ENCODE results near the gene PARD3.
A peak's percentile ranks its signal among the peaks of the same experiment; 100 is the strongest.

Gene PARD3

DNA sequence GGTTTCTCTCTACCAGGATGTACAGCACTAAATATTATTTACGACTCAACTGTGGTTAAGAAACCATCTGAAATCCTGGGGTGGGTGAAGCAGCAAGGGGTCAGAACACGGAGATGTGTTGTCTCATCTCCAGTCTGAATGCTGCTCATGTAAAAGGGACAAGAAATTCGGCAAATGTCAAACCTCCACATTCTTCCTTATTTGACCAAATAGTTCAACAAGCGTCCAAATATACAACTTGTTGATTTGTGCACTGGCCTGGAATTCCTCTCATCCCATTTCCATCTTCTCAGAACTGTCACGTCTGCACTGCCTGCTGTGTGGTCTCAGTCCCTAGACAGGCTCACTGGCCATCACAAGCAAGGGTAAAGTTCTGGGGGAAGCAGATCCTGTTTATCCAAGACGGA, 520.0 kb downstream of the PARD3 start:
- no peaks in the 10 kb centered on the region for H3K36me3 ChIP-seq (ENCODE audit: insufficient read depth, low read length)
- no peak overlapping the region for H2AFZ ChIP-seq (ENCODE audit: low read length, unreplicated experiment)
- H3K4me3 ChIP-seq (ENCODE audit: low read depth, low read length), result no peak overlapping the region
- no peak overlapping the region for H3K27ac ChIP-seq (ENCODE audit: low read depth, low read length)
- H3K27me3 ChIP-seq (ENCODE audit: insufficient read depth, low read length), result no peaks in the 10 kb centered on the region
- H3K4me1 ChIP-seq (ENCODE audit: control insufficient read depth, insufficient read depth, low read length, unreplicated experiment), result peaks cover 54% of the 10 kb centered on the region
- no peaks in the 10 kb centered on the region for H3K79me2 ChIP-seq (ENCODE audit: control insufficient read depth, insufficient read depth, low read length, unreplicated experiment)

DNA sequence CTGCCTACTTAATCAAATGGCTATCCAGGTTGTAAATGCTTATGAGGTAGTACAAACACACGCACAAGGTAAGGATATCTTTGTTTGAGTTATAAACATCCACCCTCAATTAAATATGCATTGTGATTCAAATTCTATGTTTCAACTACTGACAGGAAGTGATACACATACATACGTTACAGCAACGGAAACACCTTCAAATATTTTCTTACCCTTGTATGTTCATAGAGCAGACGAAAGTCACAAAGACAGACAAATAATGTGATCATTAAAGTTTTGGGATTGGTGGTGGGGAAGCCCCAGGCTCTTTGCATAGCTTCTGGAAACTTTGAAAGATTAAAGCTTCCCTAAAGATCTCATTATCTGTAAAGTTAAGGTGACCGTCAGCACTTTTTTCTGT, 521.0 kb downstream of the PARD3 start:
- no peaks in the 10 kb centered on the region for H3K27me3 ChIP-seq (ENCODE audit: insufficient read depth, low read length)
- peaks cover 45% of the 10 kb centered on the region for H3K4me1 ChIP-seq (ENCODE audit: control insufficient read depth, insufficient read depth, low read length, unreplicated experiment)
- H3K4me3 ChIP-seq (ENCODE audit: low read depth, low read length), result no peak overlapping the region
- no peaks in the 10 kb centered on the region for H3K79me2 ChIP-seq (ENCODE audit: control insufficient read depth, insufficient read depth, low read length, unreplicated experiment)
- no peak overlapping the region for H2AFZ ChIP-seq (ENCODE audit: low read length, unreplicated experiment)
- no peak overlapping the region for H3K27ac ChIP-seq (ENCODE audit: low read depth, low read length)
- H3K36me3 ChIP-seq (ENCODE audit: insufficient read depth, low read length), result no peaks in the 10 kb centered on the region

DNA sequence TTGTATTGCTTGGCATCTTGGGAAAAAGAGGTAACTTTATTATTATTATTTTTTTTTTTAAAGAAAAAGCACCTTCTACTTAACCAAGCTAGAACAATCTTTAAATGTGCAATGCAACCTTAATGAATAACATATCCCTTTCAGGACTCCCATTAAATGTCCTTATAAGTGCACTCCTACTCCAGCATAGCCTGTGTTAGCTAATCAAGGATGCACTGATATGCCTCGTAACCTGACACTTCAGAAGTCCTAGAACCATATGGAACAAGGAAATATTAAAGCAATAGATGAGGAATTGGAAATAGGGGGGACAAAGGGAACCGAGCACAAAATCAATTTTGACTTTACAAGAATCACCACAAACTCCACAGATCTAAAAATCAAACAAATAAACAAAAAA, 522.4 kb downstream of the PARD3 start:
- 0 out of 2 replicates have a peak overlapping the region, but pooled peaks have one; percentile 89 for H3K27ac ChIP-seq (ENCODE audit: low read depth, low read length)
- H2AFZ ChIP-seq (ENCODE audit: low read length, unreplicated experiment), result no peak overlapping the region
- H3K36me3 ChIP-seq (ENCODE audit: insufficient read depth, low read length), result no peaks in the 10 kb centered on the region
- no peaks in the 10 kb centered on the region for H3K79me2 ChIP-seq (ENCODE audit: control insufficient read depth, insufficient read depth, low read length, unreplicated experiment)
- H3K27me3 ChIP-seq (ENCODE audit: insufficient read depth, low read length), result no peaks in the 10 kb centered on the region
- H3K4me3 ChIP-seq (ENCODE audit: low read depth, low read length), result no peak overlapping the region
- H3K4me1 ChIP-seq (ENCODE audit: control insufficient read depth, insufficient read depth, low read length, unreplicated experiment), result peaks cover 39% of the 10 kb centered on the region

DNA sequence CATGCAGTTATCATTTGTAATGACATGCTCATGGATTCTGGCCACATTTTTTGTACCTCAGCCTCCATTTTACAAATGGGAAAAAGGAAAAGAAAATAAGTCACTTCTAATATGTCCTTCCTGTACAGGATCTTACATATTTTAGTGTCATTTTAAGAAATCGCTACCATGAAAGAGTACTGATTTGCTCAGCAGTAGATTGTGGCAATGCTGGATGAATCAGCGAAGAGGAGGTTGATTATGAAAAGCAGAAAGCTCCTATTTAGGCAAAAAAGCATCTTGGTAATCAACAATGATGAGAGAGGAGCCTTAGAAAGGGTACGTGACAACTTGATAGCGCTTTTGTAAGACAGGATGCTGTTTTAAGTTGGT, 522.9 kb downstream of the PARD3 start:
- no peaks in the 10 kb centered on the region for H3K36me3 ChIP-seq (ENCODE audit: insufficient read depth, low read length)
- peak overlapping the region; percentile 89 for H3K27ac ChIP-seq (ENCODE audit: low read depth, low read length)
- no peak overlapping the region for H2AFZ ChIP-seq (ENCODE audit: low read length, unreplicated experiment)
- H3K27me3 ChIP-seq (ENCODE audit: insufficient read depth, low read length), result no peaks in the 10 kb centered on the region
- H3K79me2 ChIP-seq (ENCODE audit: control insufficient read depth, insufficient read depth, low read length, unreplicated experiment), result no peaks in the 10 kb centered on the region
- no peak overlapping the region for H3K4me3 ChIP-seq (ENCODE audit: low read depth, low read length)
- peaks cover 36% of the 10 kb centered on the region for H3K4me1 ChIP-seq (ENCODE audit: control insufficient read depth, insufficient read depth, low read length, unreplicated experiment)

DNA sequence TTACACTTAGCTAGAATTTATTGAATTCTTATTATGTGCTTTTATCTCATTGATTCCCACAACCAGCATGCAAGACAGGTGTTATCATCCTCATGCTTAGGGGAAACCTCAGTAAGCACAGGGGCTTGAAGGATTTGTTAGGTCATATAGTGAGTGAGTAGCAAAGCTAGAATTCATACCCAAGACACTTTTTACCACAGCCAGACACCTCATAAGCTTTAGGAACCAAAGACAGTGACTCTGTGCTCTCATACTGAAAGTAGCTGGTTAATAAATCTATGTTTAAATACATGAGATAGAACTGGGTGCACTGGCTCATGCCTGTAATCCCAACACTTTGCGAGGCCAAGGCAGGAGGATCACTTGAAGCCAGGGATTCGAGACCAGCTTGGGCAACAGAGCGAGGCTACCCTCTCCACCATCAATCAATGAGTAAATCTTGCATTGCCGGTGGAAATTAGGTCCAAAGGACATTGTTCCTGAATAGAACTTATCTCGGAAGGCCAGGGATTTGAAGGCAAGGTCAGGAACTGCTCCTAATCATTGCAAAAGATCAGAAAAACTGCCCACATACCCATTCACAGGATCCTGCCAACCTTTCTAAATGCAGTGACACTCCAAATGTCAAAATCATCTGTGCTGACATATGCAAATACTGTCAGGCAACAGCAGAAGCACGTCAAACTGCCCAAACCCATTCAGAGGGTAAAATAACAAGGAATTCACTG, 523.5 kb downstream of the PARD3 start:
- no peak overlapping the region for H2AFZ ChIP-seq (ENCODE audit: low read length, unreplicated experiment)
- peak overlapping the region; percentile 89 for H3K27ac ChIP-seq (ENCODE audit: low read depth, low read length)
- H3K36me3 ChIP-seq (ENCODE audit: insufficient read depth, low read length), result no peaks in the 10 kb centered on the region
- peaks cover 38% of the 10 kb centered on the region for H3K4me1 ChIP-seq (ENCODE audit: control insufficient read depth, insufficient read depth, low read length, unreplicated experiment)
- no peaks in the 10 kb centered on the region for H3K79me2 ChIP-seq (ENCODE audit: control insufficient read depth, insufficient read depth, low read length, unreplicated experiment)
- no peak overlapping the region for H3K4me3 ChIP-seq (ENCODE audit: low read depth, low read length)
- H3K27me3 ChIP-seq (ENCODE audit: insufficient read depth, low read length), result no peaks in the 10 kb centered on the region

DNA sequence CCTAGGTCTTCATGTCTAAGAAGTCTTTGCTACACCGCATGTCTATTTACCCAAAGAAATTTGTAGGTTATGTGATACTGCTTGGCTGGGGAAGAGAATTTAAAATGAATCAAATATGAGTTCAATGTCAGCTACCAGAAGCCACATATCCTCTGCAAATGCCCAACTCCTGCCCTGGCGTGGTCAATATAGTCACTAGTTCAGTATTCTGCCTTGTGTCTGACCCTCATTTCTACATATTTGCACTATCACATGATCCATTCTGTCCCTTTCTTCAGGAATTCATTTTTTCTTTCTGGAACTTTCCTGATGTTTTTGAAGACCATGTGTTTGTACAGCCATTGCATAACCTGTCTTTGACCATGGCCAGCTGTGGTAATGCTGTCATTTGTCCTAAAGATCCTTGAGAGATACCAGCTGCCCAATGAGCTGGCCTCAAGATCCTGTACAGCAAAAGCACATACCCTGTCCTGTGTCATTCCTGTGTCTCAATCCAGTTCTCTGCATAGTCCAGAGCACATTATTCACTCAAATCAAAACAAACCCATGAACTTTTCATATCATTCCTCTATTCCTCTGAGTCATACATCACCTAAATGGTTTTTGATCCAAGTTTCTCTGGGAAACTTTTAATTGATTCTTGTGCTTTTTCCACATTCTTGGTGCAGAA, 524.5 kb downstream of the PARD3 start:
- peaks cover 44% of the 10 kb centered on the region for H3K4me1 ChIP-seq (ENCODE audit: control insufficient read depth, insufficient read depth, low read length, unreplicated experiment)
- no peaks in the 10 kb centered on the region for H3K27me3 ChIP-seq (ENCODE audit: insufficient read depth, low read length)
- H3K27ac ChIP-seq (ENCODE audit: low read depth, low read length), result peak overlapping the region; percentile 89
- H3K36me3 ChIP-seq (ENCODE audit: insufficient read depth, low read length), result no peaks in the 10 kb centered on the region
- no peaks in the 10 kb centered on the region for H3K79me2 ChIP-seq (ENCODE audit: control insufficient read depth, insufficient read depth, low read length, unreplicated experiment)
- H2AFZ ChIP-seq (ENCODE audit: low read length, unreplicated experiment), result no peak overlapping the region
- H3K4me3 ChIP-seq (ENCODE audit: low read depth, low read length), result no peak overlapping the region

DNA sequence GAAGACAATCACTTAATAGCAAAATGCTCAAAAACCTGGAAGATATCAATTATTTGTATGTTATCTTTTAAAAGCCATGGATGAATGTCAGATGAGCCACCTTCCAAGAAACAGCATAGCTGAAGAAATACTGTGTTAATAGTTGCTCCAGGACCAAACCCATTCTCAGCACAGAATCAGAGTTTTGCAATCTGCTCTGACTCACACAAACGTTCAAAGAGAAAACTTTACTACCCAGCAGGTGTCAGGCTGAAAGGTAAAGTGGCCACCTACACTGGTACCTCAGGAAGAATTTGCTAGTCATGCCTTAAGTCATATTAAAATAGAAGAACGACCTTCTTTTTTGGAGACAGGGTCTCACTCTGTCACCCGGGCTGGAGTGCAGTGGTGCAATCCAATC, 526.5 kb downstream of the PARD3 start:
- Histone ChIP-seq H3K27ac (ENCODE audit: low read depth, low read length) (no peak overlapping the region), H3K27me3 (ENCODE audit: insufficient read depth, low read length) (no peaks in the 10 kb centered on the region), H3K4me1 (ENCODE audit: control insufficient read depth, insufficient read depth, low read length, unreplicated experiment) (peaks cover 44% of the 10 kb centered on the region), H3K4me3 (ENCODE audit: low read depth, low read length) (no peak overlapping the region), H3K79me2 (ENCODE audit: control insufficient read depth, insufficient read depth, low read length, unreplicated experiment) (no peaks in the 10 kb centered on the region), H3K36me3 (ENCODE audit: insufficient read depth, low read length) (no peaks in the 10 kb centered on the region), H2AFZ (ENCODE audit: low read length, unreplicated experiment) (no peak overlapping the region)

DNA sequence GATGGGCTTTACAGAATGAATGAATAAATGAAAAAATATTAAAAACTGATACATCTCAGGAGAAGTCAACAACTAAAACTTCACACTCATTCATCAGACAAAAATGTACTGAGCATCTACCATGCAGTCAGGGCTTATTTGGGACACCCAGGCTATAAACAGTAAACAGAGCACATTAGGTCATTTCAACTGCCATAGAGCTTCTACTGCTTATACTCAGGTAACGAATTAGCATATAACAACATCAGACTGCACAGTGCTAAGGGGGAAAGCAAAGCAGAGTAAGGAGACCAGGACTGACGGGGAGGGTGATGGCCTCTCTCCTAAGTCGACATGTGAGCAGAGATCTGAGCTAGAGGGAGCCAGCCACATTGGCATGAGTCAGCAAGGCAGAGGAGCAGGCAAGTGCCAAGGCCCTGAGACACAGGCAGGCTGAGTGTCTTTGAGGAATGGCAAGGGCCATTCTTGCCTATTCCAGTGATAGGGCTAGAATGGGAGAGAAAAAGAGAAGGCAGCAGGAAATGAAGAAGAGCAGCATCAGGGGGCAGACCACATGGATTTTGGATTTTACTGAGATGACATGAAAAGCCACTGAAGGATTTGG, 528.9 kb downstream of the PARD3 start:
- Histone ChIP-seq H3K27me3 (ENCODE audit: insufficient read depth, low read length) (no peaks in the 10 kb centered on the region), H3K36me3 (ENCODE audit: insufficient read depth, low read length) (no peaks in the 10 kb centered on the region), H3K79me2 (ENCODE audit: control insufficient read depth, insufficient read depth, low read length, unreplicated experiment) (no peaks in the 10 kb centered on the region), H2AFZ (ENCODE audit: low read length, unreplicated experiment) (peak overlapping the region; percentile 30), H3K4me3 (ENCODE audit: low read depth, low read length) (no peak overlapping the region), H3K4me1 (ENCODE audit: control insufficient read depth, insufficient read depth, low read length, unreplicated experiment) (peaks cover 50% of the 10 kb centered on the region), H3K27ac (ENCODE audit: low read depth, low read length) (peak overlapping the region; percentile 14; the same call in 1 of the 2 replicates)

DNA sequence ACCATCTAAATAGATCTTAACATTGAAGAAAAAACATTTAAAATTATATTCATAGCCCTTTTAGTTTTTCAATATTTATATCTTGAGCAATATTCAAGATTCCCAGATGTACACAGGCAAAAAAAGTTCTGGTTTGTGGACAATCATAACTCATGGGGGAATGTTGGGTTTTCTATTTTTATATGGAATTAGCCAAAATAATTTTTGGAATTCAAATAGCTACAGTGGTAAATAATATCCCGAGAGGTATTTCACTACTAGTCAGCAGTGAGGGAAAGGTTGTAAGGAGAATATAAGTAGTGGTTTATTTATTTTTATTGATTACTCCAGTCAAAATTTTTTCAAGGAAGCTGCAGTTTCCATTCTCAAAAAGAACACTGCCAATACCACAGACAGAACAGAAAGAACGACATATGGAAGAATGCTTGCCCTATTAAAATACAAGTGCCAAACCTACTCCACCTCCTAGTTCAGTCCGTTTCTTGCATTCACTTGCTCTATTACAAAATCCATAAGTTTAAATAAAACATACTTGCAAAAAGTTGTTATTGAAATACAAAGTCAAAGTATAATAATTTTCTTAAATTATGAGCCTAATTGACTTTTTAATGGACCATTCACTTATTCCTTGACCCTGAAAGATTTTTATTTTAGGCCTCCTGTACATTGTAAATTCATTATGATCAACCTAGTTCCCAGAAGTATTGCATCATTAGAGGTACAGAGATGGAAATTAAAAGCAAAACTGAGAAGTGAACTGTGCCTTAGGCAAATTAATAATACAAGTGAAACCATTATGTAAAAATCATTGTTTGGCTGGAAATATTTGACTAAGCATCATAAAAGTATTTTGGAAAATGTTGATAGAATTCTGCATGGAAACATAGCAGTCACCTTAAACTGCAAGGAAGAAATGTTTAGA, 533.2 kb downstream of the PARD3 start:
- Histone ChIP-seq H3K27ac (ENCODE audit: low read depth, low read length) (peak overlapping the region; percentile 99), H2AFZ (ENCODE audit: low read length, unreplicated experiment) (peak overlapping the region; percentile 18), H3K4me3 (ENCODE audit: low read depth, low read length) (peak overlapping the region; percentile 56; the same call in 1 of the 2 replicates), H3K27me3 (ENCODE audit: insufficient read depth, low read length) (no peaks in the 10 kb centered on the region), H3K36me3 (ENCODE audit: insufficient read depth, low read length) (no peaks in the 10 kb centered on the region), H3K4me1 (ENCODE audit: control insufficient read depth, insufficient read depth, low read length, unreplicated experiment) (peaks cover 50% of the 10 kb centered on the region), H3K79me2 (ENCODE audit: control insufficient read depth, insufficient read depth, low read length, unreplicated experiment) (no peaks in the 10 kb centered on the region)

DNA sequence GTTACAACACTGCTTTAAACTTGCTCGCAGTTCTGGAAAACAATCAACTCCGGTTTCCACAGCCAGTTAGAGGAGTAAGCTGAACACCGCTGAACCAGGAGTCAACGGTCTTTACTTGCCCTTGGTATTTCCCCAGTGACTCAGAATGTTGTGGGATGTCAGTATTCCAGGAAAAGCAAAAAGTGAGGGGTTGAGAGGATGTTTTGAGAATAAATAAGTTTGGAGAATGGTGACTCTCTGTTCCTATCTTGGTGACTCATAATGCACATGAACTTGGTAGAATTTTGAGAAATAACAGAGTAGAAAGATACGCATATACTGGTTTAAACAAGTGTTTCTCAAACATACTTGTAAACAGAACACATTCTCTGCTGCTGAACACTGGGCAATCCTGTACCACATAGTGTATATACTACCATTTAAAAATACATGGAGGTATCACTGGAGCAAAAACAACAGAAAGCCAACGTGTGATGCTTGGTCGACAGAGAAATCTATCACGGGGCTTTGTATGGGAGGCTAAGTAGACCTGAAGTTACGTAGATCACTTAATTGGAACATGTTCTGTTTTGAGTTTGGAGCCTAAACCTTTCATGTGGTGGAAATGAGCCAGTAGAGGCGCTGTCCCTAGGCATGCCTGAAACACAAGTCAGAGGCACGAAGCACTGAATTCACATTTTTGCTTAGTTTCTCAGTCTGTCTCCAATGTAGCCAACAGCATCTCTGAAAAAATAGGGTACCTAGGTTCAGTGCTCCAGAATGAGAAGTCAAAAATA, 534.3 kb downstream of the PARD3 start:
- H3K4me1 ChIP-seq (ENCODE audit: control insufficient read depth, insufficient read depth, low read length, unreplicated experiment), result peaks cover 42% of the 10 kb centered on the region
- no peaks in the 10 kb centered on the region for H3K36me3 ChIP-seq (ENCODE audit: insufficient read depth, low read length)
- H3K27me3 ChIP-seq (ENCODE audit: insufficient read depth, low read length), result no peaks in the 10 kb centered on the region
- peak overlapping the region; percentile 99 for H3K27ac ChIP-seq (ENCODE audit: low read depth, low read length)
- peak overlapping the region; percentile 56 for H3K4me3 ChIP-seq (ENCODE audit: low read depth, low read length)
- no peaks in the 10 kb centered on the region for H3K79me2 ChIP-seq (ENCODE audit: control insufficient read depth, insufficient read depth, low read length, unreplicated experiment)
- peak overlapping the region; percentile 46 for H2AFZ ChIP-seq (ENCODE audit: low read length, unreplicated experiment)
